PFSK-1 (cell line): ENCODE measurements around the gene PLRG1.

Experiments used
- FOXP2 ChIP-seq: optimal IDR thresholded peaks from 2 replicates; pipeline ENCODE3; 2011; ENCODE audit warnings: borderline replicate concordance, control low read depth, inconsistent platforms; ENCODE audit not compliant: insufficient read depth; ENCODE audit errors: extremely low read length, extremely low read depth
- POLR2AphosphoS5 ChIP-seq: IDR thresholded peaks from 2 replicates; pipeline ENCODE4 v1.6.1; 2012; ENCODE audit warnings: low read depth, mild to moderate bottlenecking, control low read depth, low read length, moderate library complexity
- SIN3A ChIP-seq: IDR thresholded peaks from 2 replicates; pipeline ENCODE4 v1.6.1; 2012; ENCODE audit warnings: mild to moderate bottlenecking, low read length, moderate library complexity, borderline replicate concordance; ENCODE audit not compliant: insufficient read depth
- TAF1 ChIP-seq: IDR thresholded peaks from 2 replicates; pipeline ENCODE4 v1.6.1; 2012; ENCODE audit warnings: low read length, control low read depth, borderline replicate concordance; ENCODE audit not compliant: insufficient read depth
- TF ChIP-seq, protein P1 (sequence below), 2 experiments: IDR thresholded peaks; 2 replicates each; pipeline versions ENCODE4 v1.6.1 to v1.8.0; 2011 to 2012; ENCODE audit warnings: low read depth in 2 of 2, low read length in 2 of 2, control low read depth in 1 of 2, inconsistent platforms in 1 of 2, mild to moderate bottlenecking in 1 of 2, moderate library complexity in 1 of 2; ENCODE audit not compliant: insufficient read depth in 1 of 2

The PLRG1 gene

DNA sequence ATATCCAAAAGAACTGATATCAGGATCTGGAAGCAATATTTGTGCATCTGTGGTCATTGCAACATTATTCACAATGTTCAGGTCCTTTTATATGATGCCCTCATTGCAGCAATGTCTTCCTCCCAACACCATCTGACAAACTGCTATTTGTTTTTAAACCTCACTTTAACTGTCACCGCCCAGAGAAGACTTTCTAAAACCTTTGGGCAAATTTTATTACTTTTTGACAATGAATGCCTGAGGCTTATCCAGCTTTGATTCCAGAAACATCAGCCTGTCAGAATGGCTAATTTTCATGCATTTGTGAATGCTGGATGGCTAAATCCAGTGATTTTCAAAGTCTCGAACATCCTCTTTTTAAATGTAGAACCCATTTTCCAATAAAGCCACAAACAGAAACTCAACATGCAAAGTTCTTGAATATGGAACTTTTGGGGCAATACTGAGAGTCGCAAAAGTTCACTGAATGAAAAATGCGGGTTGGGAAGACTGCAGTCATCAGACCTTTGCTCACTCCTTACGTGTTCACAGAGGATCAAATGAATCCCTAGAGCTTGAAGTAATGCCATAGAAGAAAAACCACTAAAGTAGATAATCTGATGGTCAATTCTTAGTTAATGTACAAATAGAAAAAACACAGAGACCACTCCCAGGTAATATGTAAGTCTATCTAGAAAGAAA lies 23.1 kb upstream of the PLRG1 start:
- TF ChIP-seq FOXP2 (no peak), POLR2AphosphoS5 (no peak), TAF1 (no peak), SIN3A (no peak)
- TF ChIP-seq, protein P1, sequence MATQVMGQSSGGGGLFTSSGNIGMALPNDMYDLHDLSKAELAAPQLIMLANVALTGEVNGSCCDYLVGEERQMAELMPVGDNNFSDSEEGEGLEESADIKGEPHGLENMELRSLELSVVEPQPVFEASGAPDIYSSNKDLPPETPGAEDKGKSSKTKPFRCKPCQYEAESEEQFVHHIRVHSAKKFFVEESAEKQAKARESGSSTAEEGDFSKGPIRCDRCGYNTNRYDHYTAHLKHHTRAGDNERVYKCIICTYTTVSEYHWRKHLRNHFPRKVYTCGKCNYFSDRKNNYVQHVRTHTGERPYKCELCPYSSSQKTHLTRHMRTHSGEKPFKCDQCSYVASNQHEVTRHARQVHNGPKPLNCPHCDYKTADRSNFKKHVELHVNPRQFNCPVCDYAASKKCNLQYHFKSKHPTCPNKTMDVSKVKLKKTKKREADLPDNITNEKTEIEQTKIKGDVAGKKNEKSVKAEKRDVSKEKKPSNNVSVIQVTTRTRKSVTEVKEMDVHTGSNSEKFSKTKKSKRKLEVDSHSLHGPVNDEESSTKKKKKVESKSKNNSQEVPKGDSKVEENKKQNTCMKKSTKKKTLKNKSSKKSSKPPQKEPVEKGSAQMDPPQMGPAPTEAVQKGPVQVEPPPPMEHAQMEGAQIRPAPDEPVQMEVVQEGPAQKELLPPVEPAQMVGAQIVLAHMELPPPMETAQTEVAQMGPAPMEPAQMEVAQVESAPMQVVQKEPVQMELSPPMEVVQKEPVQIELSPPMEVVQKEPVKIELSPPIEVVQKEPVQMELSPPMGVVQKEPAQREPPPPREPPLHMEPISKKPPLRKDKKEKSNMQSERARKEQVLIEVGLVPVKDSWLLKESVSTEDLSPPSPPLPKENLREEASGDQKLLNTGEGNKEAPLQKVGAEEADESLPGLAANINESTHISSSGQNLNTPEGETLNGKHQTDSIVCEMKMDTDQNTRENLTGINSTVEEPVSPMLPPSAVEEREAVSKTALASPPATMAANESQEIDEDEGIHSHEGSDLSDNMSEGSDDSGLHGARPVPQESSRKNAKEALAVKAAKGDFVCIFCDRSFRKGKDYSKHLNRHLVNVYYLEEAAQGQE (IDR thresholded peaks at IDR 0.05; ENCODE audit: insufficient read depth in 1 of 2, low read depth in 2 of 2, low read length in 2 of 2) = no peak

DNA sequence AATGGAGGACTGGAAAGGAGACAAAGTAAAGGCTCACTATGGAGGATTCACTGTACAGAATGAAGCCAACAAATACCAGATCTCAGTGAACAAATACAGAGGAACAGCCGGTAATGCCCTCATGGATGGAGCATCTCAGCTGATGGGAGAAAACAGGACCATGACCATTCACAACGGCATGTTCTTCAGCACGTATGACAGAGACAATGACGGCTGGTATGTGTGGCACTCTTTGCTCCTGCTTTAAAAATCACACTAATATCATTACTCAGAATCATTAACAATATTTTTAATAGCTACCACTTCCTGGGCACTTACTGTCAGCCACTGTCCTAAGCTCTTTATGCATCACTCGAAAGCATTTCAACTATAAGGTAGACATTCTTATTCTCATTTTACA lies 19.4 kb upstream of the PLRG1 start:
- TF ChIP-seq POLR2AphosphoS5 (no peak), FOXP2 (no peak), TAF1 (no peak), SIN3A (no peak)
- TF ChIP-seq, protein P1 (IDR thresholded peaks at IDR 0.05; ENCODE audit: insufficient read depth in 1 of 2, low read depth in 2 of 2, low read length in 2 of 2) = no peak

DNA sequence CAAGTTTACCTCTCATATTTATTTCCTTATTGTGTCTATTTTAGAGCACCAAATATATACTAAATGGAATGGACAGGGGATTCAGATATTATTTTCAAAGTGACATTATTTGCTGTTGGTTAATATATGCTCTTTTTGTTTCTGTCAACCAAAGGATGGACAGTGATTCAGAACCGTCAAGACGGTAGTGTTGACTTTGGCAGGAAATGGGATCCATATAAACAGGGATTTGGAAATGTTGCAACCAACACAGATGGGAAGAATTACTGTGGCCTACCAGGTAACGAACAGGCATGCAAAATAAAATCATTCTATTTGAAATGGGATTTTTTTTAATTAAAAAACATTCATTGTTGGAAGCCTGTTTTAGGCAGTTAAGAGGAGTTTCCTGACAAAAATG lies 18.8 kb upstream of the PLRG1 start:
- no peak for TF ChIP-seq POLR2AphosphoS5

DNA sequence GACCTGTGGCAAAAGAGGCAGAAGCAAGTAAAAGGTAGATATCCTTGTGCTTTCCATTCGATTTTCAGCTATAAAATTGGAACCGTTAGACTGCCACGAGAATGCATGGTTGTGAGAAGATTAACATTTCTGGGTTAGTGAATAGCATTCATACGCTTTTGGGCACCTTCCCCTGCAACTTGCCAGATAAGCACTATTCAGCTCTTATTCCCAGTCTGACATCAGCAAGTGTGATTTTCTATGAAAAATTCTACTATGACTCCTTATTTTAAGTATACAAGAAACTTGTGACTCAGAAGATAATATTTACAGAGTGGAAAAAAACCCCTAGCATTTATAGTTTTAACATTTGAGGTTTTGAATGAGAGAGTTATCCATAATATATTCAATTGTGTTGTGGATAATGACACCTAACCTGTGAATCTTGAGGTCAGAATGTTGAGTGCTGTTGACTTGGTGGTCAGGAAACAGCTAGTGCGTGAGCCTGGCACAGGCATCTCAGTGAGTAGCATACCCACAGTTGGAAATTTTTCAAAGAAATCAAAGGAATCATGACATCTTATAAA lies 16.5 kb upstream of the PLRG1 start:
- no peak for TF ChIP-seq FOXP2
- TF ChIP-seq, protein P1 (IDR thresholded peaks at IDR 0.05; ENCODE audit: insufficient read depth in 1 of 2, low read depth in 2 of 2, low read length in 2 of 2) = no peak
- no peak for TF ChIP-seq TAF1
- no peak for TF ChIP-seq POLR2AphosphoS5
- TF ChIP-seq SIN3A = no peak

DNA sequence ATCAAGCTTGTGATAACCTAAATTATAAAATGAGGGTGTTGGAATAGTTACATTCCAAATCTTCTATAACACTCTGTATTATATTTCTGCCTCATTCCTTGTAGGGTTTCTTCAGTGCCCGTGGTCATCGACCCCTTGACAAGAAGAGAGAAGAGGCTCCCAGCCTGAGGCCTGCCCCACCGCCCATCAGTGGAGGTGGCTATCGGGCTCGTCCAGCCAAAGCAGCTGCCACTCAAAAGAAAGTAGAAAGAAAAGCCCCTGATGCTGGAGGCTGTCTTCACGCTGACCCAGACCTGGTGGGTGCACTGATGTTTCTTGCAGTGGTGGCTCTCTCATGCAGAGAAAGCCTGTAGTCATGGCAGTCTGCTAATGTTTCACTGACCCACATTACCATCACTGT lies 15.5 kb upstream of the PLRG1 start:
- TF ChIP-seq TAF1 (no peak), SIN3A (no peak), FOXP2 (no peak), POLR2AphosphoS5 (no peak)
- TF ChIP-seq, protein P1 (IDR thresholded peaks at IDR 0.05; ENCODE audit: insufficient read depth in 1 of 2, low read depth in 2 of 2, low read length in 2 of 2) = no peak
